Posterior cingulate gyrus (tissue), 11 donors: ENCODE results near the gene CENPP.
"Not testable (repeated sequence)": the region's sequence is repeated elsewhere in the genome, so short reads cannot be mapped to it uniquely, and the experiment has no call there.

Experiments used
- DNase-seq, 10 donors: peaks; one replicate each; pipeline versions ENCODE4 v3.0.0 to v3.0.0-alpha.2; 2020 to 2021; ENCODE audit warnings: mixed read lengths in 3 of 10
- intact Hi-C: fragments of 100-400 bp; cut with DNase I; formaldehyde crosslinking; loops from one replicate; pipeline ENCODE4 v1.15.1; 2023

CENPP gene

DNA sequence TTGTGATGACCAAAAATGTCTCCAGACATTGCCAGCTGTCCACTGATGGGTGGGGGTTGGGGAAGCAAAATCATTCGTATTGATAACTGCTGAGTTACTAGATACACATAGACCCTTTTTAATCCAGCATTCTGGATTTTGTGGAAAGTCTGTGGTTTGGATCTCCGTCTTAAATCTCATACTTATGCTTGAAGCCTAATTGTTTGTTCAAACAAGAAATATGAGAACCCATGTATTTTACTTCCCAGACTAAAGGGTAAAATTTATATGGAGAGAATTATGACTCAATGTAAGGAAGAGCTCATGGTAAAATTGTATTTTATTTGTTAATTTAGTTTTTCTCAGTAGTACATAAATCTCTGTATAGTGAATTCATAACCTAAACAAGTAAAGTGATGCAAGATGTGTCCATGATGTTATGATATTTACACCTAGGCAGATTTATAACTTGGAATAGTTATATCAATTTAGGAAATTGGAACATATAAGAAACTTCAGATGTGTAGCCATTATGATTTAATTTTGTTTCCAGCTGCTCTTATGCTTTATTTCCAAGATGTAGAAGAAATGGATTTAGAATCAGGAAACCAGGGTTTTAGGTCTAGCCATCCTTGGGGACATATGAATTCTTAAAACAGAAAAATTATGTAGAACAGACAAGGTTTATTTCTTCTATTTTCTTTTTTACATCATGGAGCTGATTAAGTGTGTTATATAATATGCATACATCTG, 83.2 kb downstream of the CENPP start:
- intact Hi-C loops: no loop called here
- DNase-seq: no peak

DNA sequence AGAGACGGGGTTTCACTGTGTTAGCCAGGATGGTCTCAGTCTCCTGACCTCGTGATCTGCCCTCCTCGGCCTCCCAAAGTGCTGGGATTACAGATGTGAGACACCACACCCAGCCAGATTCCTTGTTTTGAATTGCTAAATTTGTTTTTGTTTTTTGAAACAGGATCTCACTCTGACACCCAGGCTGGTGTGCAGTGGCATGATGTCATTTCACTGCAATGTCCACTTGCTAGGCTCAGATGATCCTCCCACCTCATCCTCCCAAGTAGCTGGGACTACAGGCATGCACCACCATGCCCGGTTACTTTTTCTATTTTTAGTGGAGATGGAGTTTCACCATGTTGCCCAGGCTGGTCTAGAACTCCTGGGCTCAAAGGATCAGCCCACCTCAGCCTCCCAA, 85.4 kb downstream of the CENPP start:
- intact Hi-C loops, DNase-seq: not testable (repeated sequence)

DNA sequence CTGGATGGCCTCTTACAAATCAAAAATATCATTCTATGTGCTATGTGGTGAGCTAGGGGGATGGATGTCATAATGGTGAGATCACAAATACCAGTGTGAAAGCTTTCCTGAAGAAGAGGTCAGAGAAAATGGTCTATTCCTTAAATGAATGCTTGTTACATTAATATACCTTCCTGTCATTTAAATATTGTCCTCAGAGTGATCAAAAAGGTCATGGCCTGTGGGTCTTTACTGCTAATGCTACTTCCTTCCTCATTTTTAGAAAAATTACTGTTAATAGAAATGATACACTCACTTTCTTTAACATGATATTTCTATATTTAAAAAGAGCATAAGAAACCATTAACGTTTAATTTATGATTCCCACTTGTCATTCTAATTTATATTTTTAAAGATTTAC, 88.8 kb downstream of the CENPP start:
- intact Hi-C loops: no loop called here
- no peak for DNase-seq

DNA sequence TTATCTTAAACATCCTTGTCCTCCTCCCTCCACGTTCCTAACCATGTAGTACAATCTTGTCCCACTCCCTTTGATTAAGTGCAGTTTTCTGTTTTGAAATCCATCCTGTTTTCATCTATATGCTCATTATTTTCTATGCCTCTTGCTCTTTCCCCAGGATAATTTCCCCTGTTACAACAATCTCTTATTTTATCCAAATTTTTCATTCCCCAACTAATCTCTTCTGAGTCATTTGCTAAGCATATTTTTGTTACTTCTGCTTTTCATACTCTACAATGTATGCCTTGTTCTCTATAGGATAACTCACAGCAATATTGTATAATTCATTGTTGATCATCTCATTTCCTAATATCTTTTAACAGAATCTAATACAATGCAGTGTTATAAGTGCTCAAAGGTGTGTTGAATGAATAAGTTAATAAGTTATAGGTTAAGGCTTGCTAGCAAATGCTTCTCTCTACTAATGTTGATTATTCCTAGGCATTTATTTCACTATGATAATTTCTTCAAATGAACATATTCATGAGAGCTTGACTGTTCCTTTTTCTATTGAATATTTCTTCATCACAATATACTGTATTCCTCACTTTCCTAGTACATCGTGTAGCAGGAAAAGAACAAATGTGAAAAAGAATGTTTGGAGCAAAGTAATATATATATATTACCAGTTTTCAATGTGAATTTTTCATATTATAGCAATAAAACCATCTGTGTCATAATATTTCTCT, 97.0 kb downstream of the CENPP start:
- DNase-seq: no peak
- intact Hi-C loops: no loop called here

DNA sequence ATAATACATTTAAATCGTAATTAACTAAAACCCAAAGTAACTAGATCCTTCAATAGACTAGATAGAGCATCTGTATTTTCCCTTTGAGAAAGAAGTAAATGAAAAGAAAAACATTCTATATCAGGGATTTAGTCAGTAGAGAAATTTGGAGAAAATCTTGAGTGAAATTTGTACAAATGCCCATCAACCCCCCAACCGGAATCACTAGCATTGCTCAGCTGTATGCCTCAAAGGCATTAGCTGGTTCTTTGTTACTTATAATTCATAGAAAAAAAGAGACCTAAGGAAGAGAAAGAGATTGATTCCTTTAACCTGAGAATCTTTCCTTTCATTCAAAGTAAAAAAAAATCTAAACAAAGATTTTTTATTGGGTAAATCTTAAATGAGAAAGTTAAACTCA, 97.9 kb downstream of the CENPP start:
- intact Hi-C loops: no loop called here
- DNase-seq: no peak

DNA sequence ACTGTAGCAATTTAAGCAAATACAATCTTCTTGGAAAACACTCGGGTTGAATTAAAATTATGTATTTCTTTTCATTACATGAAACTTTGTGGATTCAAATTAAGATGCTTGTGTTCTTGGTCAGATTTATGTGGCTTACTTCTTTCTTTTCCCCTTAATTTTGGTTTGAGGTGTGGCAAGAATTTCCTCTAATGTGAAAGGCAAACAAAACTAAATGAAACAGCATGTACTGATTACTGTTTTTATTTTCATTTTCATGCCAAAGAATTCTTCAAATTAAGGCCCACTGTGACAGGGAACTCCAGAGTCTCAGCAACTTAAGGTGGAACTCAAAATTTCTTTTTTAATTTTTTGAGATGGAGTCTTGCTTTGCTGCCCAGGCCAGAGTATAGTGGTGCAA, 98.6 kb downstream of the CENPP start, which contains the start of gene OMD:
TSS of gene OMD (minus strand) at position 132 of the 400 bp plus-strand sequence. CDS start 6,913 bp downstream, outside the sequence.
- no peak for DNase-seq
- intact Hi-C loops: no loop called here

DNA sequence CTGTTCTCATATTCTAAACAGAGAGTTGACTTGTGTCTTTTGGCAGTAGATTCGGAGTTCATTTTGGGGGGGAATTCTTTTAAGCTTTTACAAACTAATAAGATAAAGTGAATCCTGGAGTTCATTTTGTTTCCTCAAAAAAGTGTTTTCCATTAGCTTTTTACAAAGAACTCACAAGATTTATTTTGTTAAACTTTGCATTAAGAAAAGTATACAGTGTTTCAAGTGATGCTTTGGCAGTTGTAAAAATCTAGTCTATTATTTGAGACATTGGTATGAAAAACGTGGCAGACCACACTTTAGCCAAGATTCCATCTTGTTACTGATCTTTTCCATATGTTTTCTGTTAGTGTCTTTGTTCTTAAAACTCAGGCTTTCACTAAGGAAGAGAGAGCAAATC, 99.7 kb downstream of the CENPP start:
- intact Hi-C loops: no loop called here
- DNase-seq: no peak

DNA sequence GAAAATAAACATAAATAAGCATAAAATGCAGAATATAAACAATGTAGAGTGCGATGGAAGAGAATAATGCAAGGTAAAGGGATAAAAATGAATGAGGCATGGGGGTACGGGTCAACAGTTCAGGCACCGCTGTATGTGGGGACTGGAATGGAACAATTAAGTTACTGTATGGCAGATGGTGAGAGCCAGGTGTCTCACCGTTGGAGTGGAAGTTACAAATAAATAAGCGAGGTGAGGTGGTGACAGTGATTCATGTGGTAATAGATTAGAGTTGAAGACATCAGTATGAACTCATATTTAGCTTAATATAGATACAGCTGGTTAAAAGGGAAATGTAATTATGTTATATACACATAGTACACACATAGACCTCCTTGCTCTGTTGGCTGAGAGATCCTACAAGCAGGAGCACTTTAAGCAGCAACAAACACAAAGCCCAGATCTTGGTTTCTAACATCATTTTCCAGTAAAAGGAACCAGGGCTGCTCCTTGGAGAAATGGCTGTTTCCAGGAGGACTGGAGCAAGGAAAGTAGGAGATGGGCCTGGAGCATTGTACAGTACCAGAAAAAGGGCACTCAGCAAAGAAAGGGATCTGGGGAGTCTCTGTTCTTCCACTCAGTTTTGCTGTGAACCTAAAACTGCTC, 100.9 kb downstream of the CENPP start:
- intact Hi-C loops: no loop called here

DNA sequence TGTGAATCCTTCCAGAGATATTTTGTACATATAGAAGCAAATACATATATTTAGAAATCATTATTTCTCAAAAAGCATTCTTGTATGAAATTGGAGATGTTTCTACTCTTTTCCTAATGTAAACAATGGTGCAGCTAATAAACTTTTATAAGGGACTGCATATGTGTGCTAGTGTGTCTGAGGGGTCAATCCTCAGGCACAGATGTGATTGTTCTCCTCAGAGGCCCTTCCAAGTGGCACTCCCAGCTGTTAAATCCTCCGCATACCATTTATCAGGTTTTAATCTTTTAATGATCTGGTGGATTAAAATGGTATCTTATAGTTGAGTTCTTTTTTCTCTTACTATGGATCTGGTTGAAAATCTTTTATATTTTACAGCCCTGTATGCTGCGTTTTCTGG, 104.1 kb downstream of the CENPP start:
- no peak for DNase-seq
- intact Hi-C loops: loop anchor here (10.0 kb wide), 1 partner anchor 85 kb away; no protein-coding TSS in a partner anchor

More for the DNA sequence above, 100.9 kb downstream of the CENPP start:
- DNase-seq: no peak

DNA sequence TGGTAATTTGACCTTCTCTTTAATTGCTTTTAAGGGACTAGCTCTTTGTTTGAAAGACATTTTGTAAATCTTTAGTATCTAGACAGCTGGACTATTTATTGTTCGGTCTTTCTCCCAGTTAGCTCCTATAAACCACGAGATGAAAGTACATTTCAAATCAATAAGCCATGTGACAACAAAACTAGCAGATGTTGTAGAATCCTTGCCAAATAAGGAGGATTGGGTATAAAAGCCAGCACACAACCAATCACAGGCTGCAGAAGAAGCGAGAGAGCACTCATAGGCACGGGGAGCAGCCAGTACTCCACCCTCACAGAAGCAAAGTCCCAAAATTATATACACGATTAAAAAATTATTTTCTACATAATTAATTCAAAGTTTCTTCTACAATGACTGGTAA, 106.6 kb downstream of the CENPP start:
- intact Hi-C loops: loop anchor here (10.0 kb wide), 1 partner anchor 88 kb away; no protein-coding TSS in a partner anchor
- no peak for DNase-seq

DNA sequence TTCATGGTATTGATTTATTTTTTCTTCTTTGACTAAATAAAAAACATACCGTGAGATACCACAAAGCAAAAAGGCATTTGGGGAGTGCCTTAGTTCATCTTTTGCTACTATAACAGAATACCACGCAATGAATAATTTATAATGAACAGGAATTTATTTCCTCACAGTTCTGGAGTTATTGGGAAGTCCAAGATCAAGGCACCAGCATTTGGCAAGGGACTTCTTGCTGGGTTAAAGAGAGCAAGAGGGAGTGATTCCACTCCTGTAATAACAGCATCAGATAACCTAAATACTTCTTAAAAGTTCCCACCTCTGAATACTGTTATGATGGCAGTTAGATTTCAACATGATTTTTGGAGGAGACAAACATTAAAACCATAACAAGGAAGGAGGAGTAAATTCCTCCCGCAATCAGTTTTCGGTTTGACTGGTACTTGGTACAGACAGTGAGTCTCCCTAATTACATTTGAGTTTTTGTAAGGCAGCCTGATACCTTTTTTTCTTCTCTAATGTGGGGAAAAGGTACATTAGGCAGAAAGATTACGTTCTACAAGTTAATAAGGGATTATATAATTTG, 107.3 kb downstream of the CENPP start:
- DNase-seq: no peak
- intact Hi-C loops: loop anchor here (10.0 kb wide), 1 partner anchor 88 kb away; no protein-coding TSS in a partner anchor

DNA sequence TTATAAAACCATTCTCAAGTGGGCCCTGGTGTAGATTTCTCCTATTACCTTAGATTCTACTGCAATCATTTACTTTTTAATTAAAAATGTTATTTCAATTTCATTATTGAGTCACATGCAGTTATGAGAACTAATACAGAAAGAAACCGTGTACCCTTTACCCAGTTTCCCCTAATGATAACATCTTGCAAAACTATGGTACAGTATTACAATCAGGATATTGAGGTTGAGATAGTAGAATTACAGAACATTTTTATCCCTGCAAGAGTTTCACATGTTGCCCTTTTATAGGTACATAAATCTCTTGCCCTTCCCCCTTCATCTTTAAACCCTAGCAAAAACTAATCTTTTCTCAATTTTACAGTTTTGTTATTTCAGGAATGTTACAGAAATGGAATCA, 109.5 kb downstream of the CENPP start:
- DNase-seq: no peak
- intact Hi-C loops: loop anchor here (5.0 to 10.0 kb wide), 2 partner anchors 90 to 303 kb away; no protein-coding TSS in a partner anchor

DNA sequence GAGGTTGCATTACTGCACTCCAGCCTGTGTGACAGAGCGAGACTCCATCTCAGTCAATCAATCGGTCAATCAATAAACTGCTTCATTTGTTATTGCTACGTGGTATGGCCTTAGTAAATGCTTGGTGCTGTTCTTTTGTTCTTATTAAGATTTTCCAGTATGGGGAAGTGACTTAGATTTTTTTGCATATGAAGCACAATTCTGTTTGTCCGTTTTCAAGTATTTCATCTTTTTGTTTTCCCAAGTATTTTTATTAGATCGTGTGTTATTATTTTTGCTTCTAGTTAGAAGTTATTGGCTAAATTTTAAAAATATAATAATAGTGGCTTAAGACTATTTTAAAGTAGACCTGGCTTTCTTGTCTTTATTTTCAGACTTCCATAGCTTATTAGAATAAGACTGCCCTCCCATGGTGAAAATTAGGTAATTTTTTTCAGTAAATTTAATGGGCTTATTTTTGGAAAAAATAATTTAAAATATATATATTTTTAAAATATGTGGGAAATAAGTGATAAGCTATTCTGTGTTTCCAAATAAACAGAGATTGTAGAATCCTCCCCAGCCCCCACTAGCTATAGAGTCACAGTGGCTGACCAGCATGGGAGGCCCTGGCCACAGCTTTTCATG, 113.3 kb downstream of the CENPP start:
- intact Hi-C loops: loop anchor here (5.0 to 10.0 kb wide), 2 partner anchors 94 to 307 kb away; no protein-coding TSS in a partner anchor
- no peak for DNase-seq

DNA sequence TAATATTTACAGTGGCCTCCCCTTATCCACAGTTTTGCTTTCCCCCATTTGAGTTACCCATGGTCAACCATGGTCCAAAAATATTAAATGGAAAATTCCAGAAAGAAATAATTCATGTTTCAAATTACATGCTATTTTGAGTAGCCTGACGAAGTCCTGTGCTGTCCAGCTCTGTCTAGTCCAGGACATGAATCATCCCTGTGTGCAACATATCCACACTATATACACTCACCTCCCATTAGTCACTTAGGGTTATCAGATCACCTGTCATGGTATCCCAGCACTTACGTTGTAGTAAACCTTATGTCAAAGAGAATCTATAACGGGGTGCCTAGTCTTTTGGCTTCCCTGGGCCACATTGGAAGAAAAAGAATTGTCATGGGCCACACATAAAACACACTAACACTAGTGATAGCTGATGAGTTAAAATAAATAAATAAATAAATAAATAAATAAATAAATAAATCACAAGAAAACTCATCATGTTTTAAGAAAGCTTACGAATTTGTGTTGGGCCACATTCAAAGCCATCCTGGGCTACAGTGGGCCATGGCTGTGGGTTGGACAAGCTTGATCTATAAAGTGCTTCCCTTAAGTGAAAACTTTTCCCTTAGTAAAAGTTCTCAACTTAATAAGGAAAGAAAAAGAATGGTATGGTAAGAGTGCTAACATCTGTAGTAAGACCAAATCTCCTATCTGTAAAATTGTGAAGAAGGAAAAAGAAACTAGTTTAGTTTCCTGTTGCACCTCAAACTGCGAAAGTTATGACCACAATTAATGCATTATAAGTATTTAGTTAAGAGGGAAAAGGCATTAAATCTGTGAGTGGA, 114.4 kb downstream of the CENPP start:
- no peak for DNase-seq

DNA sequence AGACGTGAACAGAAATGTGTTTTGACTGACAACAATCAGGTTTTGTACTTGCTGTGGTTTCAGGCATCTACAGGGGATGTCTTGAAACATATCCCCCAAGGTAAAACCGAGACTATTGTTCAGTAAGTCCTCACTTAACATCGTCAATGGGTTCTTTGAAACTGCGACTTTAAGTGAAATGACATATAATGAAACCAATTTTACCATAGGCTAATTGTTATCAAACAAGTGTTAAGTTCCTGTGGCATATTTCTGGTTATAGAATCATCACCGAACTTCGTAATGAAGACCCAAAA, 114.9 kb downstream of the CENPP start:
- no peak for DNase-seq
- intact Hi-C loops: no loop called here

More for the DNA sequence above, 114.4 kb downstream of the CENPP start:
- intact Hi-C loops: loop anchor here (5.0 to 10.0 kb wide), 2 partner anchors 95 to 308 kb away; no protein-coding TSS in a partner anchor

DNA sequence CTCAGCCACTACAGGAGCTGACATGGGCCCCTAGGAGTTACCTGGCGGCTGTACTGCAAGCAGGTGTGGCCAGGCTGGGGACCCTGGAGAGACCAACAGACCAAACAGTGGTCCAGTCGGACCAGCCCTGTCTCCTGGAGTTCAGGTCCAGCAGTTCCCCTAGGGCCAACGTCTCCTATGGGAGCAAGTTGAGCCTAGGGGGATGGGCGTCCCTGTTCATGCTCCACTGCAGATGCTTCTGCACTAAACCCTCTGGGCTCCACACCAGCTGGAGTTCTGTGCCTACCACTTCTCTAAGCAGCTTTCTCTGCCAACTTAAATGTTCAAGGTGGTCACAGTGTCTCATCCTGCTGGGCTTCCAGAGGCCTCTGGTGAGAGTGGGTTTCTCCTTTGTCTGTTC, 119.1 kb downstream of the CENPP start:
- DNase-seq: no peak
- intact Hi-C loops: no loop called here

DNA sequence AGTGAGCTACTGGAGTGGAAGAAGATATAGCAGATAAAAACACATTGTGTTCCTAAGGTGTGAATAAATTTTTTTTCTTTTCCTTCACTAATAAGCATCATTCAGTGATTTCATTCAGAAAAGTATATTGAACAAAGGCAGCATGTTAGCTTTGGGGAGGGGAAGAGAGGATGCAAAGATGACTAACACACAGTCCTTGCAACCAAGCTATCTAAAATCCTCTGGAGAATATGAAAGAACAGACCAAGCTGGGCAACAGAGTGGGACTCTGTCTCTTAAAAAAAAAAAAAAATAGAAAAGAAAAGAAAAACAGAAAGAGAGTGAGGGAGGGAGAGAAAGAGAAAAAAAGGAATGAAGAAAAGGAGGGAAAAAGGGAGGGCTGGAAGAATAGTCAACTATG, 120.8 kb downstream of the CENPP start:
- DNase-seq: no peak
- intact Hi-C loops: no loop called here

DNA sequence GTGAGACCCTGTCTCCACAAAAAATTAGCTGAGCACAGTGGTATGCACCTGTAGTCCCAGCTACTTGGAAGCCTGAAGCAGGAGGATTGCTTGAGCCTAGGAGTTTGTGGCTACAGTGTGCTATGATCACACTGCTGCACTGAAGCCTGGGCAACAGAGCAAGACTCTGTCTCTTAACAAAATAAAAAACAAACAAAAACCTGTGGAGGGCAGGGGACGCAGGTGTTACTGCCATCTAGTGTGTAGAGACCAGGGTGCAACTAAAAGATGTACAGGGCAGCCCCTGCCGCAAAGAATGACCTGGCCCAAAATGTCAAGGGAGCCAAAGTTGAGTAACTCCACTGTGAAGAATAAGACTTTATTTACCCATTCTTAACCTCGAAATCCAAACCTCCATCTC, 129.5 kb downstream of the CENPP start:
- intact Hi-C loops: no loop called here
- no peak for DNase-seq

DNA sequence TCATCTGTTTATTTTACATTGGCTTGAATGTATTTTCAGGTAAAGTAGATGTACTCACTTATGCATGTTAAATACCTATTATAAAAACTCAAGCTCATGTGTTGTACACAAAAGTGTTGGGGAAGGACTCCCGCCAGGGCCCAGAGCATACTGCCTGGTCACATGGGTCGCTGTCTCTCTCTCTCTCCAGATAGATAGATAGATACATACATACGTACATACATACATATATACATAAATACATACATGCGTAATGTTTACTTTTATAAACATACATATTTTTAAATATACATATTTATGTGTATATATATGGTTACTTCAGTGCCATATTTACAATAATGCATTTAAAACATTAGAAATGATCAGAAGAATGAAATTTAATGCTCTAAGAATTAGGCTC, 131.8 kb downstream of the CENPP start:
- intact Hi-C loops: no loop called here
- no peak for DNase-seq

DNA sequence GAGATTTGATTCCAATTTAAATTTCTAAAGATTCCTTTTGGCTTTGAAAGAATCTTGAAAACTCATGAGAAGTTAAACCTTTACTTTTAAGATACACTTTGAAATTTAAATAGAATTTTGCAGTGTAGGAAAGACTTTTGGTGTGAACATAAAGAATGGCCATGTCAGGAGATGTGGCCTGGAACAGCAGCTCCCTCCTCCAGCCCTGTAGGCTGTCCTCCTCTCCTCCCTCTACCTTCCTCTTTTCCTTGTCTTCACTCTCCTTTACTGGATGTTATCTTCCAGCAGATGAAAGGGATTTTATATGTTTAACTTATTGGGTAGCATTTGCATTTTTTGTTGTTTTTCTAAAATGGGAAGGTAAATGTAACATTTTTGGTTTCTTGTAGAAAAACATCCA, 137.6 kb downstream of the CENPP start:
- intact Hi-C loops: no loop called here
- DNase-seq: no peak
